K562 treated with DMSO at 1 percent for 48 hours (cell line): ENCODE data around the gene NEK5. TPM values are rescaled to one million over a fixed set of nuclear protein-coding genes. Genes with fewer than 3 reads are reported as not detected.

Experiments
- total RNA-seq: library from RNA; unstranded; fragments of 300-600 nt; gene quantifications from 2 replicates; pipeline ENCODE4 v1.2.3, GENCODE V29; 2022; ENCODE audit warnings: low replicate concordance; ENCODE audit errors: extremely low read depth

The NEK5 gene, protein sequence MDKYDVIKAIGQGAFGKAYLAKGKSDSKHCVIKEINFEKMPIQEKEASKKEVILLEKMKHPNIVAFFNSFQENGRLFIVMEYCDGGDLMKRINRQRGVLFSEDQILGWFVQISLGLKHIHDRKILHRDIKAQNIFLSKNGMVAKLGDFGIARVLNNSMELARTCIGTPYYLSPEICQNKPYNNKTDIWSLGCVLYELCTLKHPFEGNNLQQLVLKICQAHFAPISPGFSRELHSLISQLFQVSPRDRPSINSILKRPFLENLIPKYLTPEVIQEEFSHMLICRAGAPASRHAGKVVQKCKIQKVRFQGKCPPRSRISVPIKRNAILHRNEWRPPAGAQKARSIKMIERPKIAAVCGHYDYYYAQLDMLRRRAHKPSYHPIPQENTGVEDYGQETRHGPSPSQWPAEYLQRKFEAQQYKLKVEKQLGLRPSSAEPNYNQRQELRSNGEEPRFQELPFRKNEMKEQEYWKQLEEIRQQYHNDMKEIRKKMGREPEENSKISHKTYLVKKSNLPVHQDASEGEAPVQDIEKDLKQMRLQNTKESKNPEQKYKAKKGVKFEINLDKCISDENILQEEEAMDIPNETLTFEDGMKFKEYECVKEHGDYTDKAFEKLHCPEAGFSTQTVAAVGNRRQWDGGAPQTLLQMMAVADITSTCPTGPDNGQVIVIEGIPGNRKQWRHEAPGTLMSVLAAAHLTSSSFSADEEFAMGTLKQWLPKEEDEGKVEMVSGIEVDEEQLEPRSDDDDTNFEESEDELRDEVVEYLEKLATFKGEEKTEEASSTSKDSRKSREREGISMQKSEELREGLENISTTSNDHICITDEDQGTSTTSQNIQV
- total RNA-seq, result not detected in 2 replicates

DNA sequence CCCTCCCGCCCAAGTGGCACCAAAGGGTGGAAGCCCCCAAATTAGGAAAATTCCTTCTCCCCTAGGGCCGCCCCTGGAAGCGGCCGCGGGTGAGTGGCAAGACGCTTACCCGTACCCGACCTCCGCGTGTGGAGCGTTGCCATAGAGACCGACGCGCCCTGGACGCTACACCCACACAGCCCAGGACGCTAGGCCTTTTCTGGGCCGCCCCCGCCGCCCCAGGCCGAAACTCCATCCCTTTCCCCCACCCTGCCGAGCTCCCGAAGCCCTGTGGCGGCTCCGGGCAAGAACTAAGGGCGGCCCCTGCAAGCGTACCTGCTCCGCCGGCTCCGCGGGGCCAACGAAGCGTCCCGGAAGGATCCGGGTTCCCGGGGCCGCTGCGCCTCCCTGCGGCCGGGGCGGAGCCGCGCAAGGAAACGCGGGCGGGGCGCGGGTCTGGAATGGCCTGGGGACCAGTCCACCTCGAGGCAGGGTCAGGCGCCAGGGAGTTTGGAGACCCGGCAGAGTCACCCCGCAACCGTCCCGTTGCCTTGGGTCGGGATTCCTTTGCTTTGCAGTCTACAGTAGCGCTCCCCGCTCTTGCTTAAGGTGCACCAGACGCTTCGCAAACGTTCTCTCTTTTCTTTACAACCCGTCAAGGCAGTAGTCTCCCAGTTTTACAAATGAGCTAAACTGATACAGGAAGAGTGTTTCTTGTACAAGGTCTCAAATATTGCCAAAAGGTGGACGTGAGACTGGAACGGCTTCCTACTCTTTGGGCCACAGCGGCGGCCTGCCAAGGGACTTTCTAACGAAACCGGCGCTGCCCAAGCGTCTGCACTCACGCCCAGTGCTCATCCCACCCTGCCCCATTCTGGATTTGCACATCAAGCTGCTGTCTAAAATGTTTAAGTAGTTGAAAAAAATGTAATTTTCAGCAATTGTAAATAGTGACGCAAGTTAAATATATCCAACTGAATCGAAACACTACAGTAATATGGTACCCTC is at the start of gene NEK5:
TSS of gene NEK5 (minus strand) at position 360 of the 987 bp plus-strand sequence. CDS start 1,591 bp downstream, outside the sequence.

DNA sequence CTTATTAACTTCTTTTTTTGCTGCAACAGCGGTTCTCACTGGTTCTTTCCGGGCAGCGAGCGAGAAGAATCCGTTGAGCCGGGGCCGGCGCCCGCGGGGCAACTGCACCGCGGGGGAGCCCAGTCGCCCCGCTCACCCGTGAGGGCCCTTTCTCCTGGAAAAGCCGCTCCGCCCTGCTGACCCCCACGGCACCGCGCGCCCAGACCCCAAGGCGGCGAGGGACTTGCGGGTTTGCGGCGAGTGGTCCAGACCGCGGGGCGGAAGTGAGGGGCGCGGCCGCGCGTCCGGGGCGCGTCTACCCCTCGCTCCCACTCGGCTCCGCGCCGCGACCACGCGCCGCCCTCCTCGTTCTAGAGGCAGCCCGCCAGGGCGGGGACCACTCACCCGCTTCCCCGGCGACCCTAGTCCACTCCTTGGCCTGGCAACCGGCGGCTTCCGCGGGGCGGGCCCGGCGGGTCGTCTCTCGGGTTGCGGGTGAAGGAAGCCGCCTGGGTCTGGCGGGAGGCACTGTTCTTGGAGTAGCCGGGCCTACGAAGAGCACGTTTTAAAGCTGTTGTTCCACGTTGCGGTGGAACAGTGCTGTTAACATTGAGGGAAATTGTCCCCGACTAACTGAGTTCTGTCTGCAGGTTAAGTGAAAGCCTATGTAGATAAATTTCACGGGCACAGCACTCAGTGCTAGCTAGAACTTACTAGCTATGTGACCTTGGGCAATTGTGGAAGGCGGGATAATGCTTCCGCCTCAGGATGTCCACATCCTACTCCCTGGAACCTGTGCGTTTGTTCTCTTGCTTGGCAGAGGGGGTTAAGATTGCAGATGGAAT is 30.5 kb upstream of the NEK5 start, which contains the start of gene NEK3:
TSS of gene NEK3 (minus strand) at position 439 of the 824 bp plus-strand sequence. CDS start 3,406 bp downstream, outside the sequence.

DNA sequence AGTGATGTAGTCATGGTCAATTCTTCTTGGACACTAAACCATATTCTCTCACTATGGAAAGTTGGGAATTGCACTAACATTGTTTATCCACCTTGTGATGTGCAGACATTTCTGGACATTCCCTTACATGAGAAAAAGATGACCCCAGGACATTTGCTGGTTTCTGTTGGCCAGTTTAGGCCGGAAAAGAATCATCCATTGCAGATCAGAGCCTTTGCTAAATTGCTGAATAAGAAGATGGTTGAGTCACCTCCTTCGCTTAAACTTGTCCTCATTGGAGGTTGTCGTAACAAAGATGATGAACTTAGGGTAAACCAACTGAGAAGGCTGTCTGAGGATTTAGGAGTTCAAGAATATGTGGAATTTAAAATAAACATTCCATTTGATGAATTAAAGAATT is 104.4 kb downstream of the NEK5 start, which contains the start of gene UTP14C:
TSS of gene UTP14C (plus strand) at position 211 of the 400 bp plus-strand sequence. CDS start 4,114 bp downstream, outside the sequence.

DNA sequence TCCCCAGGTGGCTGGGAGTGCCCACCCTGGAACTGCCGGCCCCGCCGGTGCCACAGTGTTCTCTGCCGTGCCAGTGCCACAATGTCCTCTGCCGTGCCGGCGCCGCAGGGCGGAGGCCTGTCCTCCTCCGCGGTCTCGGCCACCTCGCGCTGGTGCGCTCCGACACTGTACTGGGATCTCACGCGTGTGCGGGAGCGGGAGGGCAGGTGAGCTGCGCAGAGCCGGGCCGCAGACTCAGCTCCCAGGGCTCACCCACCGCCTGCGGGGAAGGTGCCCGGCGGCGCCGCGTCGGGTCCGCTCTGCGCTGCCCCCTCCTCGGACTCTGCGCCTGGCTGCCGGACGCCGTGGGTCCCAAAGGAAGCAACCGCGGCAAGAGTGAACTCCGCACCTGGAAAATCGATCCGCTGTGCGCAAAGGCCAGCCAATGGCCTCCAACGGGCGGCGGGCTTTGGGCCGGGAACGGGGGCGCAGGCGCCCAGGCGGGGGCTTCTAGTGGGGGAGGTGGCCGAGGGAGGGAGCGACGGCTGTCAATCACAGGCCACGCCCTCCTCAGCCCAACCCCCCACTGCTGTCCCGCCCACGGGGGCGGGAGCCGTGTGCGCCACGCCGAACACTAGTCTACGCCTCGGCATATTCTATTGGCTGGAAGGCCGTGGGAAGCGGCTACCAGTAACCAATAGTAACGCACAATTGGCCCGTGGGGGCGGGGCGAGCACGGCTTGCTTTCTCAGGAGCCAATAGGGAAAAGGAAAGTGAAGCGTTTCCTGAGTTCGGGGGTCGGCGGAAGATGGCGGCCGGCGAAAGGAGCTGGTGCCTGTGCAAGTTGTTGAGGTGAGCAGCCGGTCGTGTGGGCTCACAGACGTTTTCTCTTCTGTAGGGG is 117.0 kb downstream of the NEK5 start, which contains the start of gene ALG11:
TSS of gene ALG11 (plus strand) at position 767 of the 880 bp plus-strand sequence. CDS start at position 788, 21 bp downstream.

DNA sequence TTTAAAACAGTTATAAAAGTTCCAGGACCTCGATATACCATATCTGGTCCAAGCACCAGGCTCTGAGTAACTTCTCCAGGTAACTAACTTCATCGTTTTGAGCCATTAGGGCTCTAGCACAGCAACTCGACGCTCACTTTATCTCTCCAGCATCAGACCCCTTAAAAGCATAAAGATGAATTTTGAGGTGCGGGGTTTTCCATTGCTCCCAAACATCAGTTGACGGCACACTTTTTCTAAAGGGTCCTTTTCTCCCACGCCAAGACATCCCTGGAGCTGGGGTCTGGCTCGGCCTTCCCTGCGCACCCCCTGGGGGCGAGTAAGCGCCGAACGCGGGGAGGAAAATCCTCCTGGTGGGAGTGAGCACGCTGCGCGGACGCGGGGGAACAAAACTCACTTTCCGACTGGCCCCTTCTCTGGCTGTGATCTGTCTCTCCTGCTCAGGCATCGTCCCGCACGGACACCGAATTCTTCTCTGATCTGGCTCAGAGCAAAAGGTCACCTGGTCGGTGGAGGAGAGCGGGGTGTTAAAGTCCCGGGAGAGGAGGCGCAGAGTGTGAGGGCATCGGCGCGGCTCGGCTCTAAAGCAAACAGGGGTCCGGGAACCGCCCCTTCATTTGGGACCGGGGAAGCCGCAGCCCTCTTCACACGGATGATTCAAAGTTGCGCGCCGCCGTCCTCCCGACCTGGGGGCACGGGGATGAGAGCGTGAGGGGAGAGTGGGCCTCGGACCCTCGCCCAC is 117.8 kb downstream of the NEK5 start, which contains the start of gene ATP7B:
TSS of gene ATP7B (minus strand) at position 561 of the 742 bp plus-strand sequence. CDS start at position 448, 113 bp downstream.

Other genes with a start within 250 kb of the NEK5 start
- not detected in 2 replicates for gene ATP7B, start 117.6 kb downstream of the NEK5 start, total RNA-seq
- gene ALG11, start 116.7 kb downstream of the NEK5 start, total RNA-seq, result not detected in 2 replicates
- not detected in 2 replicates for gene UTP14C, start 104.4 kb downstream of the NEK5 start, total RNA-seq
- gene NEK3, start 30.5 kb upstream of the NEK5 start, total RNA-seq, result not detected in 2 replicates